ENCODE data around the gene TXNDC12. TPM values are rescaled to one million over a fixed set of nuclear protein-coding genes. Genes with fewer than 3 reads are reported as not detected.
"Not testable (repeated sequence)": the region's sequence is repeated elsewhere in the genome, so short reads cannot be mapped to it uniquely, and the experiment has no call there.

Gene TXNDC12
- total RNA-seq, 1 donor from 2014 or later = 28.5 TPM

DNA sequence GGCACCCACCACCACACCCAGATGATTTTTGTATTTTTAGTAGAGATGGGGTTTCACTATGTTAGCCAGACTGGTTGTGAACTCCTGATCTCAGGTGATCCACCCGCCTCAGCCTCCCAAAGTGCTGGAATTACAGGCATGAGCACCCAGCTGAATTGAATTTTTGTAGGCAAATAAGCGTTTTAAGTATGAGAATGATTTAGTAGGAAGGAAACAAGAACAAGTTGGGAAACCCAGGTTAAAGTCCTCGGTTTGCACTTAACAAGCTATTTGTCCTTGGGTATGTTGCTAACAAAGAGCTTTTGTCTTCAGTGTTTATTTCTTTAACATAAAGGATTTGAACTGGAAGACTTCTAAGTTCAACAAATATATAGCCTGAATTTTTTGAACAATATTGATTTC lies 25.0 kb upstream of the TXNDC12 start:
- H3K9me3 ChIP-seq = no peaks in the 10 kb centered on the region
- no peak overlapping the region for H3K27ac ChIP-seq
- intact Hi-C loops (cut with DNase I) = no loop called here
- H3K36me3 ChIP-seq = no peaks in the 10 kb centered on the region
- no peaks in the 10 kb centered on the region for H3K4me1 ChIP-seq
- H3K4me3 ChIP-seq = no peak overlapping the region
- TF ChIP-seq POLR2AphosphoS5 (IDR thresholded peaks at IDR 0.05; ENCODE audit: insufficient read depth in 1 of 2, low read depth in 1 of 2) = no peak
- no peaks in the 10 kb centered on the region for H3K27me3 ChIP-seq
- DNase-seq (ENCODE audit: extremely low spot score in 2 of 2) = no peak

- H3K27me3 ChIP-seq; H3K4me3 ChIP-seq; intact Hi-C loops (cut with DNase I); DNase-seq (ENCODE audit: extremely low spot score in 2 of 2); H3K9me3 ChIP-seq; H3K4me1 ChIP-seq; H3K36me3 ChIP-seq; H3K27ac ChIP-seq: not testable (repeated sequence)
Measured at GRCh38 chr1:52077277-52077676, 22.3 kb upstream of the TXNDC12 start.

DNA sequence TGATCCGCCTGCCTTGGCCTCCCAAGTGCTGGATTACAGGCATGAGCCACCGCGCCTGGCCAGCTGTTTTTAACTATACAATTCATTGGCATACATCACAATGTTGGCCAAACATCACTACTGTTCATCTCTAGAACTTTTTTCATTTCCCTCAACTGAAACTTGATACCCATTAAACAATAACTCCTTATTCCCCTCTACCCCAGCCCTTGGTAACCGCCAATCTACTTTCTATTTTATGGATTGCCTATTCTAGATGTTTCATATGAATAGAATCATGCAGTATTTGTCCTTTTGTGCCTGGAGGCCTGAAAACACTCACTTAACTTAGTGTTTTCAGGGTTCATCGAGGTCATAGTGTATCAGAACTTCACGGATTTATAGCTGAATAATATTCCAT lies 17.3 kb upstream of the TXNDC12 start:
- no peak for TF ChIP-seq POLR2AphosphoS5 (IDR thresholded peaks at IDR 0.05; ENCODE audit: insufficient read depth in 1 of 2, low read depth in 1 of 2)
- TF ChIP-seq POLR2A (IDR thresholded peaks at IDR 0.05) = no peak
- TF ChIP-seq CTCF (IDR thresholded peaks at IDR 0.05) = no peak
- no peak overlapping the region for H3K4me3 ChIP-seq
- peaks cover 4% of the 10 kb centered on the region for H3K4me1 ChIP-seq
- H3K27ac ChIP-seq = no peak overlapping the region
- H3K27me3 ChIP-seq = no peaks in the 10 kb centered on the region
- DNase-seq (ENCODE audit: extremely low spot score in 2 of 2) = no peak
- intact Hi-C loops (cut with DNase I) = no loop called here
- no peaks in the 10 kb centered on the region for H3K9me3 ChIP-seq
- H3K36me3 ChIP-seq = peaks cover 0 to 8% of the 10 kb centered on the region in 2 donors

DNA sequence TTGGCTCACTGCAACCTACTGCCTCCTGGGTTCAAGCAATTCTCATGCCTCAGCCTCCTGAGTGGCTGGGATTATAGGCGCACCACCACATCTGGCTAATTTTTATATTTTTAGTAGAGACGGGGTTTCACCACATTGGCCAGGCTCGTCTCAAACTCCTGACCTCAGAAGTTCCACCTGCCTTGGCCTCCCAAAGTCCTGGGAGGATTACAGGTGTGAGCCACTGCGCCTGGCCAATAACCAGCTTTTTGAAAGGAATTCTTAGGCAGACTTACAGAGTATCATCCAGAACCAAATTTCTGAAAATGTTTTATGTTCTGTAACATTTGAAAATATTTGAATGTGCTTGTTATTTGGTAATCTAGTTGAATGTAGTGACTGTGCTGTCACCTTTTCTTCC lies 15.7 kb upstream of the TXNDC12 start:
- TF ChIP-seq POLR2A (IDR thresholded peaks at IDR 0.05) = no peak
- no peak for TF ChIP-seq CTCF (IDR thresholded peaks at IDR 0.05)
- intact Hi-C loops (cut with DNase I) = no loop called here
- Histone ChIP-seq H3K4me3 (no peak overlapping the region), H3K9me3 (no peaks in the 10 kb centered on the region), H3K4me1 (peaks cover 4% of the 10 kb centered on the region), H3K36me3 (peaks cover 0 to 24% of the 10 kb centered on the region in 2 donors), H3K27ac (no peak overlapping the region), H3K27me3 (no peaks in the 10 kb centered on the region)
- no peak for DNase-seq (ENCODE audit: extremely low spot score in 2 of 2)

DNA sequence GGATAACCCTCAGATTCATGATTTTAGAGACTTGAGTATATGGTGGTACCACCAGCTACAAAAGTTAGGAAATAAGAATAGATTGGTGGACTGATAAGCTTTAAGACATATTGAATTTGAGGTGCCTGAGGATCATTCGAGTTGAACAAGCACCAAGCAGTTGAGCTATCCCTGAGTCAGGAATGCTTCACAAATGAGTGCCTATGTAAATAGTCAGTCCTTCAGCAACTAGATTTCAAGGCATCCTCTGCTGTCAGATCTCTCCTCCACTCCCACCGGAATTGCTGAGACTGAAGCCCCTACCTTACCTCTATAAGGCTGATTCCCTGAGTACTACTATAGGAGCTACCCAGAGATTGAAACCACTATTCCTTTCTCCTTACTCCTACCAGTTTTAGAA lies 8.2 kb upstream of the TXNDC12 start:
- Histone ChIP-seq H3K36me3 (peaks cover 0 to 64% of the 10 kb centered on the region in 2 donors), H3K4me1 (peaks cover 22% of the 10 kb centered on the region), H3K27ac (no peak overlapping the region), H3K9me3 (no peaks in the 10 kb centered on the region), H3K4me3 (no peak overlapping the region), H3K27me3 (no peaks in the 10 kb centered on the region)
- no peak for TF ChIP-seq POLR2A (IDR thresholded peaks at IDR 0.05)
- no peak for TF ChIP-seq POLR2AphosphoS5 (IDR thresholded peaks at IDR 0.05; ENCODE audit: insufficient read depth in 1 of 2, low read depth in 1 of 2)
- no peak for TF ChIP-seq CTCF (IDR thresholded peaks at IDR 0.05)
- intact Hi-C loops (cut with DNase I) = no loop called here
- DNase-seq (ENCODE audit: extremely low spot score in 2 of 2) = no peak

DNA sequence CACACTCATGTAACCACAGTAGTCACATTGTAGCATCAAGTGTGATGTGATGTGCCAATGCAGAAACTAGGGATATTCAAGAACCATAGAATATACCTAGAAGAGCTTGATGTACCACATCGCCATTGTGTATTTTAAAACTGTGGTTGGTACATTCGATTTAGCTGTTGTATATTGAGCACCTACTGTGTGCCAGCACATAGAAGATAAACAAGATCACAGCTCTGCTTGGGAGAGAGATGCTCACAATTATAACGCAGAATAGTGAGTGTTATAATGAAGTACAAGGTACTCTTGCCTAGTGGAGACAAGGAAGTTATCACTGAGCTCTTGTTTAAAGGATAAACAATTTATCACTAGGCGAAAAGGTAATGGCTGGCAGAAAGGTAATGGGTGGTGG lies 5.8 kb upstream of the TXNDC12 start:
- intact Hi-C loops (cut with DNase I) = no loop called here
- Histone ChIP-seq H3K36me3 (peaks cover 0 to 42% of the 10 kb centered on the region in 2 donors), H3K27me3 (no peaks in the 10 kb centered on the region), H3K27ac (no peak overlapping the region), H3K4me3 (no peak overlapping the region), H3K9me3 (no peaks in the 10 kb centered on the region), H3K4me1 (peaks cover 33% of the 10 kb centered on the region)
- no peak for TF ChIP-seq POLR2A (IDR thresholded peaks at IDR 0.05)
- no peak for DNase-seq (ENCODE audit: extremely low spot score in 2 of 2)

DNA sequence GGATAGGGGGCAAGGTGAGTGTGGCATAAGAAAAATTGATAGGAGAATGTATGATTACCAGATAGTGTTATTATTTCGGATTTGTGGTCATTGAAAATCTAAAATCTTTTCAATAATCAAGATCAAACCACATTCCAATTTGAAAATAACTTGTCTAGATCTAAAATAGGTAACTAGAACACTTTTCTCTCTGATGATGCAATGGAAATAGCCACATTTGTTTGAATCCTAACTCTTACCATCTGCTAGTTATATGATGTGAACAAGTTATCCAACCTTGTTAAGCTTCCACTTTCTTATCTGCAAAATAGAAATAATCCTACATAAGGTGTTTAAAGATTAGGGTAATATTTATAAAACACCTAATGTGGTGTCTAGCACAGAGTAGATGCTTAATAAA lies 4.9 kb upstream of the TXNDC12 start:
- DNase-seq (ENCODE audit: extremely low spot score in 2 of 2) = no peak
- TF ChIP-seq POLR2A (IDR thresholded peaks at IDR 0.05) (no peak), CTCF (IDR thresholded peaks at IDR 0.05) (no peak), POLR2AphosphoS5 (IDR thresholded peaks at IDR 0.05; ENCODE audit: insufficient read depth in 1 of 2, low read depth in 1 of 2) (no peak)
- Histone ChIP-seq H3K9me3 (no peaks in the 10 kb centered on the region), H3K4me3 (no peak overlapping the region), H3K36me3 (peaks cover 0 to 33% of the 10 kb centered on the region in 2 donors), H3K27me3 (no peaks in the 10 kb centered on the region), H3K4me1 (peaks cover 33% of the 10 kb centered on the region), H3K27ac (no peak overlapping the region)
- intact Hi-C loops (cut with DNase I) = no loop called here
